OCI-LY3 (cell line): ENCODE data around the gene SLC50A1.

Source experiments
- H2AFZ ChIP-seq: fragments of 200-600, 300-600 bp; shearing (Covaris generic); 2 replicates; pipeline ENCODE4 v1.6.0; 2014; ENCODE audit warnings: antibody characterized with exemption, low read depth, low read length
- H3K27ac ChIP-seq: fragments of 200-600, 300-600 bp; sonication (generic); 2 replicates; pipeline ENCODE4 v1.5.1; 2014; ENCODE audit warnings: mild to moderate bottlenecking, low read length, moderate library complexity, mixed read lengths
- H3K27me3 ChIP-seq: fragments of 200-600, 300-600 bp; sonication (generic); 2 replicates; pipeline ENCODE4 v1.6.1; 2014; ENCODE audit warnings: low read depth, low read length, mixed read lengths
- H3K36me3 ChIP-seq: fragments of 200-600, 300-600 bp; sonication (generic); replicated peaks from 2 replicates; pipeline ENCODE3; 2014; ENCODE audit warnings: low read depth, low read length, mixed read lengths
- H3K4me1 ChIP-seq: fragments of 300-600, 200-600 bp; sonication (generic); 2 replicates; pipeline ENCODE4 v1.6.1; 2014; ENCODE audit warnings: low read length, mixed read lengths
- H3K4me2 ChIP-seq: fragments of 200-600, 300-600 bp; sonication (generic); 2 replicates; pipeline ENCODE4 v1.6.1; 2014; ENCODE audit warnings: low read length, mixed read lengths
- H3K4me3 ChIP-seq: fragments of 300-600, 200-600 bp; sonication (generic); 2 replicates; pipeline ENCODE4 v1.5.1; 2014; ENCODE audit warnings: antibody characterized with exemption, mild to moderate bottlenecking, low read length, moderate library complexity
- H3K79me2 ChIP-seq: fragments of 300-600, 200-600 bp; shearing (Covaris generic); 2 replicates; pipeline ENCODE4 v1.6.1; 2014; ENCODE audit warnings: mild to moderate bottlenecking, low read length, mixed read lengths
- H3K9ac ChIP-seq: fragments of 300-600, 200-600 bp; shearing (Covaris generic); 2 replicates; pipeline ENCODE4 v1.6.0; 2014; ENCODE audit warnings: mild to moderate bottlenecking, low read length, moderate library complexity
- H3K9me3 ChIP-seq: fragments of 200-600, 300-600 bp; shearing (Covaris generic); 2 replicates; pipeline ENCODE4 v1.6.1; 2014; ENCODE audit warnings: low read length, mixed read lengths; ENCODE audit not compliant: insufficient read depth
- H4K20me1 ChIP-seq: fragments of 200-600, 300-600 bp; sonication (generic); 2 replicates; pipeline ENCODE4 v1.6.1; 2016; ENCODE audit warnings: low read length, mixed read lengths; ENCODE audit not compliant: insufficient read depth
- CTCF ChIP-seq: fragments of 200-600, 300-600 bp; sonication (generic); IDR thresholded peaks from 2 replicates; pipeline ENCODE4 v1.5.1; 2014; ENCODE audit warnings: antibody characterized with exemption, low read length, low read depth
- EZH2phosphoT487 ChIP-seq: fragments of 200-600 bp; shearing (Covaris generic); IDR thresholded peaks from 2 replicates; pipeline ENCODE4 v1.6.1; 2018; ENCODE audit warnings: antibody characterized with exemption, mixed run types, low read depth

Gene SLC50A1

GRCh38 chr1:155168456-155169210 lies 33.0 kb downstream of the SLC50A1 start:
- Histone ChIP-seq H3K36me3 (peaks cover 15% of the 10 kb centered on the region), H4K20me1 (no peaks in the 10 kb centered on the region), H3K4me3 (no peak overlapping the region), H3K9ac (no peak overlapping the region), H3K4me2 (no peak overlapping the region), H3K27ac (no peak overlapping the region), H3K4me1 (peaks cover 17% of the 10 kb centered on the region), H3K27me3 (no peaks in the 10 kb centered on the region), H3K9me3 (no peaks in the 10 kb centered on the region), H2AFZ (no peak overlapping the region), H3K79me2 (peaks cover 16% of the 10 kb centered on the region)
- TF ChIP-seq CTCF (no peak), EZH2phosphoT487 (no peak)

- peaks cover 19% of the 10 kb centered on the region for H3K4me1 ChIP-seq
- H3K9ac ChIP-seq = no peak overlapping the region
- no peak overlapping the region for H3K27ac ChIP-seq
- H3K79me2 ChIP-seq = peaks cover 16% of the 10 kb centered on the region
- no peaks in the 10 kb centered on the region for H3K9me3 ChIP-seq
- no peak overlapping the region for H2AFZ ChIP-seq
- peaks cover 15% of the 10 kb centered on the region for H3K36me3 ChIP-seq
- no peak overlapping the region for H3K4me2 ChIP-seq
- no peaks in the 10 kb centered on the region for H4K20me1 ChIP-seq
- TF ChIP-seq EZH2phosphoT487 = no peak
- TF ChIP-seq CTCF = no peak
- no peak overlapping the region for H3K4me3 ChIP-seq
- no peaks in the 10 kb centered on the region for H3K27me3 ChIP-seq
Measured at GRCh38 chr1:155169541-155169940, 33.9 kb downstream of the SLC50A1 start.

GRCh38 chr1:155170101-155170785 lies 34.6 kb downstream of the SLC50A1 start:
- TF ChIP-seq CTCF (no peak), EZH2phosphoT487 (no peak)
- Histone ChIP-seq H4K20me1 (no peaks in the 10 kb centered on the region), H3K36me3 (peaks cover 15% of the 10 kb centered on the region), H3K9me3 (no peaks in the 10 kb centered on the region), H2AFZ (no peak overlapping the region), H3K27ac (no peak overlapping the region), H3K27me3 (no peaks in the 10 kb centered on the region), H3K79me2 (peaks cover 16% of the 10 kb centered on the region), H3K9ac (no peak overlapping the region), H3K4me2 (no peak overlapping the region), H3K4me3 (no peak overlapping the region), H3K4me1 (peaks cover 22% of the 10 kb centered on the region)

GRCh38 chr1:155170806-155171205 lies 35.2 kb downstream of the SLC50A1 start:
- Histone ChIP-seq H3K36me3 (peaks cover 15% of the 10 kb centered on the region), H3K4me2 (no peak overlapping the region), H3K79me2 (peaks cover 16% of the 10 kb centered on the region), H3K27me3 (no peaks in the 10 kb centered on the region), H3K4me3 (no peak overlapping the region), H3K27ac (no peak overlapping the region), H3K9ac (no peak overlapping the region), H4K20me1 (no peaks in the 10 kb centered on the region), H3K9me3 (no peaks in the 10 kb centered on the region), H2AFZ (no peak overlapping the region), H3K4me1 (peaks cover 22% of the 10 kb centered on the region)
- TF ChIP-seq EZH2phosphoT487 (no peak), CTCF (no peak)
